OCI-LY3 (cell line): Measurements from ENCODE around the gene SIMC1.
"Not testable (repeated sequence)": the region's sequence is repeated elsewhere in the genome, so short reads cannot be mapped to it uniquely, and the experiment has no call there.

Experiments used
- EZH2phosphoT487 ChIP-seq: fragments of 200-600 bp; shearing (Covaris generic); IDR thresholded peaks from 2 replicates; pipeline ENCODE4 v1.6.1; 2018; ENCODE audit warnings: antibody characterized with exemption, mixed run types, low read depth
- TF ChIP-seq, protein P1 (sequence below): fragments of 200-600, 300-600 bp; sonication (generic); IDR thresholded peaks from 2 replicates; pipeline ENCODE4 v1.5.1; 2014; ENCODE audit warnings: antibody characterized with exemption, low read length, low read depth

DNA sequence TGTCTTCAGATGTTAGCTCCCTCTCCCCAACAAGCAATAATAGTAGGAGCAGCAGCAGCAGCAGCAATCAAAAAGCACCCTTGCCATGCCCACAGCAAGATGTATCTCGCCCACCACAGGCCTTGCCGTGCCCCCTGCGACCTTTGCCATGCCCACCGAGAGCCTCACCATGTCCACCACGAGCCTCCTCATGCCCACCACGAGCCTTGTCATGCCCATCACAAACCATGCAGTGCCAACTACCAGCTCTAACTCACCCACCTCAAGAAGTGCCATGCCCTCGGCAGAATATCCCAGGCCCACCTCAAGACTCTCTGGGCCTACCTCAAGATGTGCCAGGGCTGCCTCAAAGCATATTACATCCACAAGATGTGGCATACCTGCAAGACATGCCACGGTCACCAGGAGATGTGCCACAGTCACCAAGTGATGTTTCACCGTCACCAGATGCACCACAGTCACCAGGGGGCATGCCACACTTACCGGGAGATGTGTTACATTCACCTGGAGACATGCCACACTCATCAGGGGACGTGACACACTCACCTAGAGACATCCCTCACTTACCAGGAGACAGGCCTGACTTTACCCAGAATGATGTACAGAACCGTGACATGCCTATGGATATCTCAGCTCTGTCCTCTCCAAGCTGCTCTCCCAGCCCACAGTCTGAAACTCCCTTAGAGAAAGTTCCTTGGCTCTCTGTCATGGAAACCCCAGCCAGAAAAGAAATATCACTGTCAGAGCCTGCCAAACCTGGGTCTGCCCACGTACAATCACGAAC is 52.0 kb downstream of the SIMC1 start:
- TF ChIP-seq, protein P1, sequence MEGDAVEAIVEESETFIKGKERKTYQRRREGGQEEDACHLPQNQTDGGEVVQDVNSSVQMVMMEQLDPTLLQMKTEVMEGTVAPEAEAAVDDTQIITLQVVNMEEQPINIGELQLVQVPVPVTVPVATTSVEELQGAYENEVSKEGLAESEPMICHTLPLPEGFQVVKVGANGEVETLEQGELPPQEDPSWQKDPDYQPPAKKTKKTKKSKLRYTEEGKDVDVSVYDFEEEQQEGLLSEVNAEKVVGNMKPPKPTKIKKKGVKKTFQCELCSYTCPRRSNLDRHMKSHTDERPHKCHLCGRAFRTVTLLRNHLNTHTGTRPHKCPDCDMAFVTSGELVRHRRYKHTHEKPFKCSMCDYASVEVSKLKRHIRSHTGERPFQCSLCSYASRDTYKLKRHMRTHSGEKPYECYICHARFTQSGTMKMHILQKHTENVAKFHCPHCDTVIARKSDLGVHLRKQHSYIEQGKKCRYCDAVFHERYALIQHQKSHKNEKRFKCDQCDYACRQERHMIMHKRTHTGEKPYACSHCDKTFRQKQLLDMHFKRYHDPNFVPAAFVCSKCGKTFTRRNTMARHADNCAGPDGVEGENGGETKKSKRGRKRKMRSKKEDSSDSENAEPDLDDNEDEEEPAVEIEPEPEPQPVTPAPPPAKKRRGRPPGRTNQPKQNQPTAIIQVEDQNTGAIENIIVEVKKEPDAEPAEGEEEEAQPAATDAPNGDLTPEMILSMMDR, result not testable (repeated sequence)
- TF ChIP-seq EZH2phosphoT487, result not testable (repeated sequence)
